Measurements from ENCODE around the gene LDB2.

DNA sequence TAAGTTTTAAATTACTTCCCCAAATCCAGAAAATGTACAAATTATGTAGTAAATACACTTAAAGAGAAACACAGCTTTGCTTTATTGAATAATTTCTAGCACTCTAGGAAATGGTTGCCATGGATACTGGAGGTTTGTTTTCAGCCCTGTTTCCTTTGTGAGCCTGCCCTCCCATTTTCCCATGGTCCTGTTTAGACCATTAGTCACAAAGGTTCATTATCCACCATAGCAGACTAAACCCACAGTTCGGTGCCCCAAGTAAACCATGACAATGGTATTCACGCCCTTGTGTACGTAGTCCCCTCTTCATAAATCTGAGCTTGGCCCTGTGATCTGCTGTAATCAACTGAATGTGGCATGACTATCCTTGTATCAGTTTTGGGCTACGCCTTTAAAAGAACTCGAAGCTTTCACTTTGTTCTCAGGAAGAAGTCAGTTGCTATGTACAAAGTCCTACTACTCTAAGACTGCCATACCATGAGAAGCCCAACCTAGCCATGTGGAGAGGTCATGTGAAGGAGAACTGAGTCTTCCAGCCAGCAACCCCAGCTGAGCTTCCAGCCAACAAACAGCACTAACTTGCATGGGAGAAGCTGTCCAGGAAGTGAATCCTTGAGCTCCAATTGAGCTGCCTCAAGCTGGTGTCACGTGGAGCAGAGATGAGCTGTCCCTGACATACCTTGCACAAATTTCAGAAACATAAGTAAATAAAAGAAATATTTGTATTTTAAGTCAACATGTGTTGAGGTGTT, 300.4 kb downstream of the LDB2 start:
- TF ChIP-seq CREB1 (IDR thresholded peaks at IDR 0.05) (no peak), CEBPB (IDR thresholded peaks at IDR 0.05; ENCODE audit: low read depth, low read length) (no peak), GABPA (IDR thresholded peaks at IDR 0.05; ENCODE audit: borderline replicate concordance, insufficient read depth, low read length) (no peak), RNF2 (IDR thresholded peaks at IDR 0.05; ENCODE audit: borderline replicate concordance, low read depth, low read length, missing control alignments, poor library complexity, severe bottlenecking) (no peak), SP4 (IDR thresholded peaks at IDR 0.05; ENCODE audit: low read length) (no peak), CBX8 (IDR thresholded peaks at IDR 0.05; ENCODE audit: borderline replicate concordance, low read depth, low read length) (no peak), YY1 (IDR thresholded peaks at IDR 0.05; ENCODE audit: low read depth, low read length) (no peak), JUN (IDR thresholded peaks at IDR 0.05; ENCODE audit: low read depth, low read length) (no peak)
- TF ChIP-seq, protein P1, sequence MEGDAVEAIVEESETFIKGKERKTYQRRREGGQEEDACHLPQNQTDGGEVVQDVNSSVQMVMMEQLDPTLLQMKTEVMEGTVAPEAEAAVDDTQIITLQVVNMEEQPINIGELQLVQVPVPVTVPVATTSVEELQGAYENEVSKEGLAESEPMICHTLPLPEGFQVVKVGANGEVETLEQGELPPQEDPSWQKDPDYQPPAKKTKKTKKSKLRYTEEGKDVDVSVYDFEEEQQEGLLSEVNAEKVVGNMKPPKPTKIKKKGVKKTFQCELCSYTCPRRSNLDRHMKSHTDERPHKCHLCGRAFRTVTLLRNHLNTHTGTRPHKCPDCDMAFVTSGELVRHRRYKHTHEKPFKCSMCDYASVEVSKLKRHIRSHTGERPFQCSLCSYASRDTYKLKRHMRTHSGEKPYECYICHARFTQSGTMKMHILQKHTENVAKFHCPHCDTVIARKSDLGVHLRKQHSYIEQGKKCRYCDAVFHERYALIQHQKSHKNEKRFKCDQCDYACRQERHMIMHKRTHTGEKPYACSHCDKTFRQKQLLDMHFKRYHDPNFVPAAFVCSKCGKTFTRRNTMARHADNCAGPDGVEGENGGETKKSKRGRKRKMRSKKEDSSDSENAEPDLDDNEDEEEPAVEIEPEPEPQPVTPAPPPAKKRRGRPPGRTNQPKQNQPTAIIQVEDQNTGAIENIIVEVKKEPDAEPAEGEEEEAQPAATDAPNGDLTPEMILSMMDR (IDR thresholded peaks at IDR 0.05; ENCODE audit: control extremely low read depth in 1 of 3, insufficient read depth in 1 of 3, low read depth in 1 of 3, low read length in 3 of 3), result no peak
- TF ChIP-seq, protein P2, sequence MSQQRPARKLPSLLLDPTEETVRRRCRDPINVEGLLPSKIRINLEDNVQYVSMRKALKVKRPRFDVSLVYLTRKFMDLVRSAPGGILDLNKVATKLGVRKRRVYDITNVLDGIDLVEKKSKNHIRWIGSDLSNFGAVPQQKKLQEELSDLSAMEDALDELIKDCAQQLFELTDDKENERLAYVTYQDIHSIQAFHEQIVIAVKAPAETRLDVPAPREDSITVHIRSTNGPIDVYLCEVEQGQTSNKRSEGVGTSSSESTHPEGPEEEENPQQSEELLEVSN (IDR thresholded peaks at IDR 0.05), result no peak
- TF ChIP-seq, protein P3, sequence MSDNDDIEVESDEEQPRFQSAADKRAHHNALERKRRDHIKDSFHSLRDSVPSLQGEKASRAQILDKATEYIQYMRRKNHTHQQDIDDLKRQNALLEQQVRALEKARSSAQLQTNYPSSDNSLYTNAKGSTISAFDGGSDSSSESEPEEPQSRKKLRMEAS (IDR thresholded peaks at IDR 0.05), result no peak

Measured in H1 (cell line).